ENCODE results near the gene TERT.

The TERT gene

DNA sequence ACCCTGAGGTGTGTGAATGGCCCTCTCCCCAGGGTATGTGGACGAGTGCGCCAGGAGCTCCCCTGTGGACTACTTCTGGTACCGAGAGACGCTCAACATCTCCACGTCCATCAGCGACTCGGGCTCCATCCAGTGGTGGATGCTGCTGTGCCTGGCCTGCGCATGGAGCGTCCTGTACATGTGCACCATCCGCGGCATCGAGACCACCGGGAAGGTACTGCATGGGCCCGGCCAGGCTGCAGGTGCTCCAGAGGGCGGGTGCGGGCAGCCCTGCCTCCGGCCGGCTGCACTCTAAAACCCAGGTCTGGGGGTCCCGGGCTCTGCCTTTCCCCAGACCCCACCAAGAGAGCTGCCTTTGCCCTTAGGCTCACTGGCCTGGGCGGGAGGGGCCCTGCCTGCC is 82.6 kb downstream of the TERT start:
- ChIA-PET CTCF (no interaction called here), POLR2A (no interaction called here)
- DNase-seq (ENCODE audit: extremely low spot score), result no peak
- TF ChIP-seq CTBP1 (IDR thresholded peaks at IDR 0.05; ENCODE audit: borderline replicate concordance), result no peak
- TF ChIP-seq ARNT (IDR thresholded peaks at IDR 0.05), result no peak
- TF ChIP-seq FOXA1 (IDR thresholded peaks at IDR 0.05), result no peak

DNA sequence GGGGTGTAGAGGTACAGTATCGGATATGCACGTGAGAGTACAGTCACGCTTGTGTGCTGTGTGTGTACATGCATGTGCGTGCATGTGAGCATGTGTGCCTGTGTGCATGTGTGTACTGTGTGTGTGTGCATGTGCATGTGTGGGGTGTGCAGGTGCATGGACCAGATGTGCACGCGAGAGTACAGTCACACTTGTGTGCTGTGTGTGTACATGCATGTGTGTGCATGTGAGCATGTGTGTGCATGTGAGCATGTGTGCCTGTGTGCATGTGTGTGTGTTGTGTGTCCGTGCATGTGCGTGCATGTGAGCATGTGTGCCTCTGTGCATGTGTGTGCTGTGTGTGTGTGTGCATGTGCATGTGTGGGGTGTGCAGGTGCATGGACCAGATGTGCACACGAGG is 83.2 kb downstream of the TERT start:
- no peak for DNase-seq (ENCODE audit: extremely low spot score)
- CTCF ChIA-PET, result no interaction called here
- TF ChIP-seq SP1 (IDR thresholded peaks at IDR 0.05) (no peak), BHLHE40 (IDR thresholded peaks at IDR 0.05; ENCODE audit: borderline replicate concordance) (no peak), FOXA1 (IDR thresholded peaks at IDR 0.05) (no peak), L3MBTL2 (conservative IDR thresholded peaks at IDR 0.05) (no peak), NFRKB (IDR thresholded peaks at IDR 0.05) (no peak)
- TF ChIP-seq, protein P1, sequence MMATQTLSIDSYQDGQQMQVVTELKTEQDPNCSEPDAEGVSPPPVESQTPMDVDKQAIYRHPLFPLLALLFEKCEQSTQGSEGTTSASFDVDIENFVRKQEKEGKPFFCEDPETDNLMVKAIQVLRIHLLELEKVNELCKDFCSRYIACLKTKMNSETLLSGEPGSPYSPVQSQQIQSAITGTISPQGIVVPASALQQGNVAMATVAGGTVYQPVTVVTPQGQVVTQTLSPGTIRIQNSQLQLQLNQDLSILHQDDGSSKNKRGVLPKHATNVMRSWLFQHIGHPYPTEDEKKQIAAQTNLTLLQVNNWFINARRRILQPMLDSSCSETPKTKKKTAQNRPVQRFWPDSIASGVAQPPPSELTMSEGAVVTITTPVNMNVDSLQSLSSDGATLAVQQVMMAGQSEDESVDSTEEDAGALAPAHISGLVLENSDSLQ (IDR thresholded peaks at IDR 0.05), result no peak
- POLR2A ChIA-PET, result no interaction called here

DNA sequence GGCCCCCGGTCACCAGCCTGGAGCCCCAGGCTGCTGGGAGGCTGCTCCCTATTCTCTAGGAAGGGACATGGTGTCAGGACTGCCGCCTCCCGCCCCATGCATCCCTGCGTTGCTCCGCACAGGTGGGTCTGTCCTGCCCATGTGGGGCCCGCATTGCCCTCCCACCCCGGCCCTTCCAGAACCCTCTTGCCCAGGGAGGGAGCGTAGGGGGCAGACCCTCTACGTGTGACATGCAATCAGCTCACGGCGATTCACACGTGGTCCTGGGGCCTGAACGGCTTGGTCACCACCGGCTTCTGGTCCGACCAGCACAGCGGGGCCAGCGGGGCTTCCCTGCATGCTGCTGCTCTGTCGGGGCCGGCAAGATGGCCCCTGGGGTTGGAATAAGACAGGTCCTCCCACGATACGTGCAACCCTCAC is 84.0 kb downstream of the TERT start:
- ChIA-PET CTCF (no interaction called here), POLR2A (no interaction called here)
- DNase-seq (ENCODE audit: extremely low spot score), result no peak
- TF ChIP-seq, protein P1 (IDR thresholded peaks at IDR 0.05), result no peak
- TF ChIP-seq L3MBTL2 (conservative IDR thresholded peaks at IDR 0.05), result no peak
- no peak for TF ChIP-seq FOXA1 (IDR thresholded peaks at IDR 0.05)
- TF ChIP-seq SUZ12 (IDR thresholded peaks at IDR 0.05), result no peak
- TF ChIP-seq LEF1 (IDR thresholded peaks at IDR 0.05; ENCODE audit: borderline replicate concordance), result no peak
- TF ChIP-seq NFRKB (IDR thresholded peaks at IDR 0.05), result no peak
- no peak for TF ChIP-seq ELF4 (IDR thresholded peaks at IDR 0.05)
- no peak for TF ChIP-seq BHLHE40 (IDR thresholded peaks at IDR 0.05; ENCODE audit: borderline replicate concordance)
- no peak for TF ChIP-seq ARNT (IDR thresholded peaks at IDR 0.05)
- no peak for TF ChIP-seq FOXM1 (IDR thresholded peaks at IDR 0.05; ENCODE audit: borderline replicate concordance)
- TF ChIP-seq TARDBP (IDR thresholded peaks at IDR 0.05), result no peak
- TF ChIP-seq CTBP1 (IDR thresholded peaks at IDR 0.05; ENCODE audit: borderline replicate concordance), result no peak

DNA sequence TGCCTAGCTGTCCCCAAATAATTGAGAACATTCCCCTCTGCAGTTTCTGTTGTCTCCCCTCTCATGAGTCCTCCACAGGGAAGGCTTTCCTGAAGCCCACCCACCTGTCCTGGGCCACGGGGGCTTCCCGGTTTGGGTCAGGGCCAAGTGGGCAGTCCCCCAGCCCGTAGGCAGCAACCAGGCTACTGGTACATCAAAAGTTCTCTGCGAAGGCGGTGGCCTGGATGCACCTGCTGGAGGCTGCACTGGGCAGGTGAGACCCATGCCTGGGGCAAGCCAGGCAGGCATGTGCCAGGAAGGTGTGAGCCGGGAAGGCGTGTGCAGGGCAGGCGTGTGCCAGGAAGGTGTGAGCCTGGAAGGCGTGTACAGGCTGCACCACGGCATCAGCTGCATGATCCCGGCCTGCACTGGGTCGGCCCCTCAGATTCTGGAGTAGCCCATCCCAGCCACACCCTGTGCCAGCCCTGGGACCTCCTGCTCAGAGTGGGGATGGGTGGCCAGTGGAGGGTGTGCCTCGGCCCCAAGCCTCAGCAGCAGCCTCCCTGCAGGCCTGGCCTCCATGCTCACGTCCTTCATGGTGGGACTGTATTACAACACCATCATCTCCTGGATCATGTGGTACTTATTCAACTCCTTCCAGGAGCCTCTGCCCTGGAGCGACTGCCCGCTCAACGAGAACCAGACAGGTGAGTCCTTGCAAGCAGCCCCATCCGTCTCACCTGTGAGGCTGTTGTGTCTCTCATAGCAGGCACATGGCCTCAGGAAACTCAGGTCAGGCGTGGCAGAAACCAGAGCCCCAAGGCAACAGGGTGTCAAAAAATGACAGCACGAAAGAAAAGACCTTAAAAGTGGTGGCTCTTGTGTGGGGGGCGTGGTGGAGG is 84.7 kb downstream of the TERT start:
- ChIA-PET CTCF (no interaction called here), POLR2A (no interaction called here)
- TF ChIP-seq SP1 (IDR thresholded peaks at IDR 0.05) (no peak), L3MBTL2 (conservative IDR thresholded peaks at IDR 0.05) (no peak), FOXA1 (IDR thresholded peaks at IDR 0.05) (no peak), LEF1 (IDR thresholded peaks at IDR 0.05; ENCODE audit: borderline replicate concordance) (no peak), ZNF384 (IDR thresholded peaks at IDR 0.05) (no peak), BHLHE40 (IDR thresholded peaks at IDR 0.05; ENCODE audit: borderline replicate concordance) (no peak), HDGF (IDR thresholded peaks at IDR 0.05; ENCODE audit: borderline replicate concordance) (no peak), ARNT (IDR thresholded peaks at IDR 0.05) (no peak), CTBP1 (IDR thresholded peaks at IDR 0.05; ENCODE audit: borderline replicate concordance) (no peak), FOXM1 (IDR thresholded peaks at IDR 0.05; ENCODE audit: borderline replicate concordance) (no peak), NFRKB (IDR thresholded peaks at IDR 0.05) (no peak), SUZ12 (IDR thresholded peaks at IDR 0.05) (no peak), FOXK2 (IDR thresholded peaks at IDR 0.05) (no peak), ELF4 (IDR thresholded peaks at IDR 0.05) (no peak), TARDBP (IDR thresholded peaks at IDR 0.05) (no peak)
- TF ChIP-seq, protein P1 (IDR thresholded peaks at IDR 0.05), result no peak
- DNase-seq (ENCODE audit: extremely low spot score), result no peak

DNA sequence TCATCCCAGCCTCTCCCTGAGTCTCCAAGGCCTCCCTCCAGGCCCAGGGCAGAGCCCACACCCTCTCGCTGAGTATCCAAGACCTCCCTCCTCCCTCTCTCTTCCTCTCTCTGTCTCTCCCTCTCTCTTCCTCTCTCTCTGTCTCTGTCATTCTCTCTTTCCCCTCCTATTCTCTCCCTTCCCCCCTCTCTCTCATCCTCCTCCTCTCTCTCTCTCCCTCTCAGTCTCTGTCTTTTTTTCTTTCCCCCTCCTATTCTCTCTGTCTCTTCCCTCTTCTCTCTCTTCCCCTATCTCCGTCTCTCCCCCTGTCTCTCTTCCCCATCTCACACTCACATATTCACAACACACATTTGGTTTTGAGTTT is 85.4 kb downstream of the TERT start:
- CTCF ChIA-PET, result interaction anchor here (0.6 kb wide), 1 partner anchor 40 kb away, joined by 3 read pairs; no protein-coding TSS in a partner anchor
- no peak for DNase-seq (ENCODE audit: extremely low spot score)
- POLR2A ChIA-PET, result no interaction called here
- TF ChIP-seq CTBP1 (IDR thresholded peaks at IDR 0.05; ENCODE audit: borderline replicate concordance), result no peak
- no peak for TF ChIP-seq SUZ12 (IDR thresholded peaks at IDR 0.05)
- TF ChIP-seq ZNF384 (IDR thresholded peaks at IDR 0.05), result no peak
- TF ChIP-seq L3MBTL2 (conservative IDR thresholded peaks at IDR 0.05), result no peak
- TF ChIP-seq ARNT (IDR thresholded peaks at IDR 0.05), result no peak
- no peak for TF ChIP-seq NFRKB (IDR thresholded peaks at IDR 0.05)

DNA sequence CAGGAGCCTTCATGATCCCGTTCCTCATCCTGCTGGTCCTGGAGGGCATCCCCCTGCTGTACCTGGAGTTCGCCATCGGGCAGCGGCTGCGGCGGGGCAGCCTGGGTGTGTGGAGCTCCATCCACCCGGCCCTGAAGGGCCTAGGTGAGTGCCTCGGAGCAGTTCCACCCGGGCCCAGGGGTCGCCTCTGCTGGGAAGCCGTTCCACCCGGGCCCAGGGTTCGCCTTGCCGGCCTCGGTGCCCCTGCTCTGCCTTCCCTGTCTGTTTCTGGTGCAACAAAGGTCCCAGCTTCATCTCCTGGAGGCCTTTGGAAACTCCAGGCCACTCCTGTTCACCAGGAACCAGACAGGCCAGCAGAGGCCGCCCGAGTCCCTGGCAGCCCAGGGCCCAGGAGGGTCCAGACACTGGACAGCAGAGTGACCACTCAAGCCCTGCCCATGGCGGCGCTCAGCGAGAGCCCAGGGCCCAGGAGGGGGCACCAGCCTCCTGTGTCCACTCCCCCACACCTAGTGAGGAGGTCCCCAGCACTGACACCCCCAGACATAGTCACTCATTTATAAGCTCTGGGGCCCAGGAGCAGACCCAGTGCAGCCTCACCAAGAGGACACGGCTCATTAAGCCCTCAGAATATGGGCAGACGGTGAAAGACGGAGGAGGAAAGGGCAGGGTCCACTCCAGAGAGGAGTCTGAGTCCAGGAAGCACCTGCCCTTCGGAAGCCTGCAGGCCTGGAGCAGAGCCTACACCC is 86.0 kb downstream of the TERT start:
- ChIA-PET CTCF (interaction anchor here (0.6 to 1.0 kb wide), 3 partner anchors 35 to 436 kb away, joined by 3 to 5 read pairs (median 5); no protein-coding TSS in a partner anchor), POLR2A (no interaction called here)
- TF ChIP-seq LEF1 (IDR thresholded peaks at IDR 0.05; ENCODE audit: borderline replicate concordance) (no peak), L3MBTL2 (conservative IDR thresholded peaks at IDR 0.05) (no peak), ARNT (IDR thresholded peaks at IDR 0.05) (no peak), ZNF384 (IDR thresholded peaks at IDR 0.05) (no peak), HDGF (IDR thresholded peaks at IDR 0.05; ENCODE audit: borderline replicate concordance) (no peak), FOXM1 (IDR thresholded peaks at IDR 0.05; ENCODE audit: borderline replicate concordance) (no peak), SUZ12 (IDR thresholded peaks at IDR 0.05) (no peak), CTBP1 (IDR thresholded peaks at IDR 0.05; ENCODE audit: borderline replicate concordance) (no peak), TARDBP (IDR thresholded peaks at IDR 0.05) (no peak), FOXK2 (IDR thresholded peaks at IDR 0.05) (no peak), NFRKB (IDR thresholded peaks at IDR 0.05) (no peak), ELF4 (IDR thresholded peaks at IDR 0.05) (no peak), SP1 (IDR thresholded peaks at IDR 0.05) (no peak), FOXA1 (IDR thresholded peaks at IDR 0.05) (no peak), BHLHE40 (IDR thresholded peaks at IDR 0.05; ENCODE audit: borderline replicate concordance) (no peak)
- TF ChIP-seq, protein P1 (IDR thresholded peaks at IDR 0.05), result no peak
- DNase-seq (ENCODE audit: extremely low spot score), result no peak

All from HEK293T (cell line).